K562 (cell line): Measurements from ENCODE around the gene B2M. TPM values are rescaled to one million over a fixed set of nuclear protein-coding genes. Genes with fewer than 3 reads are reported as not detected.

Experiments
- AFF4 ChIP-seq: sonication (generic); formaldehyde crosslinking; IDR thresholded peaks from 2 replicates; pipeline ENCODE4 v1.8.0; 2023; ENCODE audit warnings: mild to moderate bottlenecking, missing genetic modification reagents
- ASH1L ChIP-seq: fragments of 450-650 bp; IDR thresholded peaks from 2 replicates; pipeline ENCODE4 v1.6.1; 2018; ENCODE audit warnings: borderline replicate concordance, mild to moderate bottlenecking, low read depth; ENCODE audit not compliant: partially characterized antibody
- CEBPB ChIP-seq: fragments of 450-650 bp; IDR thresholded peaks from 2 replicates; pipeline ENCODE4 v1.6.1; 2016; ENCODE audit warnings: missing genetic modification characterization, missing compliant biosample characterization
- CTBP1 ChIP-seq: fragments of 450-650 bp; IDR thresholded peaks from 2 replicates; pipeline ENCODE4 v1.6.1; 2016; ENCODE audit warnings: borderline replicate concordance
- HBP1 ChIP-seq: fragments of 450-650 bp; formaldehyde crosslinking; IDR thresholded peaks from 2 replicates; pipeline ENCODE4 v1.4.0; 2022; ENCODE audit warnings: missing genetic modification characterization
- HDAC1 ChIP-seq, 2 experiments: fragments of 450-650 bp; IDR thresholded peaks; 2 replicates each; pipeline ENCODE4 v1.6.1; 2016 to 2017; ENCODE audit warnings: inconsistent platforms in 1 of 2, mild to moderate bottlenecking in 1 of 2, moderate library complexity in 1 of 2
- HOXB6 ChIP-seq: fragments of 250-450 bp; sonication (Bioruptor Pico); IDR thresholded peaks from 2 replicates; pipeline ENCODE4 v1.5.1; 2022; ENCODE audit warnings: mild to moderate bottlenecking, borderline replicate concordance
- L3MBTL2 ChIP-seq: fragments of 450-650 bp; IDR thresholded peaks from 2 replicates; pipeline ENCODE4 v1.6.1; 2016; ENCODE audit warnings: mild to moderate bottlenecking, moderate library complexity
- PHTF2 ChIP-seq: fragments of 250-450 bp; sonication (Bioruptor Pico); IDR thresholded peaks from 2 replicates; pipeline ENCODE4 v1.5.0; 2021; ENCODE audit warnings: mild to moderate bottlenecking
- SMC3 ChIP-seq: conservative IDR thresholded peaks from 2 replicates; pipeline ENCODE4 v1.6.1; 2011; ENCODE audit warnings: low read depth, low read length, improper control_type of control experiment; ENCODE audit not compliant: insufficient read depth
- YBX1 ChIP-seq: fragments of 450-650 bp; IDR thresholded peaks from 2 replicates; pipeline ENCODE4 v1.7.1; 2016; ENCODE audit warnings: mild to moderate bottlenecking
- ZNF324 ChIP-seq: fragments of 250-450 bp; sonication (Bioruptor Pico); IDR thresholded peaks from 2 replicates; pipeline ENCODE4 v1.4.0; 2020; ENCODE audit warnings: mild to moderate bottlenecking
- polyA plus RNA-seq, 8 experiments: library from polyadenylated mRNA; depleted of rRNA in 4 of 8; stranded (reverse) in 5 of 8; unstranded in 3 of 8; fragments of >200 nt; fragmentation: Nextera tagmentation in 2 of 8; fragmentation: Illumina TruSeq in 1 of 8; extraction: Ambion mirVana in 2 of 8; extraction: Trizol in 1 of 8; gene quantifications; 2 replicates each; pipeline versions ENCODE4 v1.2.1 to v1.2.3, GENCODE V29; 2011 to 2014; ENCODE audit warnings: inconsistent platforms in 1 of 8, missing spikeins in 1 of 8
- total RNA-seq, 7 experiments: library from RNA; depleted of rRNA in 6 of 7; stranded (reverse); fragments of >200 nt in 6 of 7; fragmentation: Illumina TruSeq in 2 of 7; extraction: Trizol in 2 of 7; gene quantifications; 2 replicates each; pipeline versions ENCODE4 v1.2.1 to v1.2.3, GENCODE V29; 2011 to 2021; ENCODE audit warnings: low replicate concordance in 1 of 7
- TF ChIP-seq, protein P1 (sequence below): fragments of 250-450 bp; sonication (Bioruptor Pico); IDR thresholded peaks from 2 replicates; pipeline ENCODE4 v1.8.0; 2022; ENCODE audit warnings: inconsistent platforms
- TF ChIP-seq, protein P2 (sequence below): fragments of 150-350 bp; conservative IDR thresholded peaks from 2 replicates; pipeline ENCODE4 v1.6.1; 2014; ENCODE audit warnings: low read length
- TF ChIP-seq, protein P3 (sequence below): fragments of 450-650 bp; formaldehyde crosslinking; IDR thresholded peaks from 2 replicates; pipeline ENCODE4 v1.4.0; 2020; ENCODE audit warnings: mild to moderate bottlenecking, moderate library complexity

The B2M gene
- total and polyA plus RNA-seq, 9 of the 15 experiments (the other 6 are each of a cell fraction or from before 2014, with no cell fraction given): 460 to 3,138 (median 1,032) TPM

DNA sequence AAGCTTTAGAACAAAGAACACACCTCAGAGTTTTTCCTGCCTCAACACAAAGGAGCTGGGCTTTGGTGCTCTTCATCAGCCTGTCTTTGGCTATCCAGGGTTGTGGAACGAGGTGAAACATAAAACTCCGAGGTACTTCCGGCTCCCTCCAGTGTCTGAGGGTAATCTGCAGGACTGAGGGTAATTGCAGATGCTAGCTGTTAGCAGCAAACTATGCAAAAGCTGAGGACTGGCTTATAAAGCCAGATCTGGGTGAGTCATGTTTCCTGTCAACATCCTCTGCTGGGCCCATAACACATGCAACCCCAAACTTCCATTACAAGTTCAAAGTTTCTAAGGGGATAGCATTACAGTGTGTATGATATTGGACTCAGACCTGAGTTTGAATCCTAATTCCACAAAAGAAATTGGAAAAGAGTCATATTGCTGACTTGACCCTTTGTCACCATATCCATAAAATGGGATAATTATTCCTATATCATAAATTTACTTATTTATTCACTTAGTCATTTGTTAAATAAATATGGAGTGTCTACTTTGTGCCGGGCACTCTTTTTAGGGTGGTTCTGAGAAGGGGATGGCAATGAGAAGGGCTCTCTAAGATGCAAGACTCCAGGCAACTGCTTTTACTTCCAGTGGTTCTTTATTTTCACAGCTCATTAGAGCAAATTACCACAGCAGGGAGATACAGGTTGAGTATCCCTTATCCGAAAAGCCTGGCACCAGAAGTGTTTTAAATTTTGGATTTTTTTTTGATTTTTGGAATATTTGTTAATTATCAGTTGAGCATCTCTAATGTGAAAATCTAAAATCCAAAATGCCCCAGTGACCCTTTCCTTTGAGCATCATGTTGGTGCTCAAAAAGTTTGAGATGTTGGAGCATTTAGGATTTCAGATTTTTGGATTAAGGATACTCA is 15.5 kb downstream of the B2M start (continued):
- peak; percentile 53 for TF ChIP-seq L3MBTL2
- TF ChIP-seq HBP1: peak; percentile 99
- peak; percentile 29; the same call in 1 of the 2 replicates for TF ChIP-seq AFF4 (CRISPR knock-in tag)
- TF ChIP-seq CEBPB (tag): peak; percentile 25
- no peak for TF ChIP-seq YBX1
- TF ChIP-seq PHTF2 (CRISPR knock-in tag): no peak
- TF ChIP-seq SMC3: no peak
- TF ChIP-seq CTBP1: peak; percentile 50; the same call in 1 of the 2 replicates
- no peak for TF ChIP-seq ASH1L
- peak; percentile 86; the same call in 1 of the 2 replicates for TF ChIP-seq HOXB6
- 0 out of 4 replicates have a peak, but pooled peaks of 1 of the 2 experiments have one; percentile 38 for TF ChIP-seq HDAC1 (IDR thresholded peaks at IDR 0.05)
- TF ChIP-seq, protein P1, sequence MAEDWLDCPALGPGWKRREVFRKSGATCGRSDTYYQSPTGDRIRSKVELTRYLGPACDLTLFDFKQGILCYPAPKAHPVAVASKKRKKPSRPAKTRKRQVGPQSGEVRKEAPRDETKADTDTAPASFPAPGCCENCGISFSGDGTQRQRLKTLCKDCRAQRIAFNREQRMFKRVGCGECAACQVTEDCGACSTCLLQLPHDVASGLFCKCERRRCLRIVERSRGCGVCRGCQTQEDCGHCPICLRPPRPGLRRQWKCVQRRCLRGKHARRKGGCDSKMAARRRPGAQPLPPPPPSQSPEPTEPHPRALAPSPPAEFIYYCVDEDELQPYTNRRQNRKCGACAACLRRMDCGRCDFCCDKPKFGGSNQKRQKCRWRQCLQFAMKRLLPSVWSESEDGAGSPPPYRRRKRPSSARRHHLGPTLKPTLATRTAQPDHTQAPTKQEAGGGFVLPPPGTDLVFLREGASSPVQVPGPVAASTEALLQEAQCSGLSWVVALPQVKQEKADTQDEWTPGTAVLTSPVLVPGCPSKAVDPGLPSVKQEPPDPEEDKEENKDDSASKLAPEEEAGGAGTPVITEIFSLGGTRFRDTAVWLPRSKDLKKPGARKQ (CRISPR knock-in tag): no peak
- TF ChIP-seq, protein P2, sequence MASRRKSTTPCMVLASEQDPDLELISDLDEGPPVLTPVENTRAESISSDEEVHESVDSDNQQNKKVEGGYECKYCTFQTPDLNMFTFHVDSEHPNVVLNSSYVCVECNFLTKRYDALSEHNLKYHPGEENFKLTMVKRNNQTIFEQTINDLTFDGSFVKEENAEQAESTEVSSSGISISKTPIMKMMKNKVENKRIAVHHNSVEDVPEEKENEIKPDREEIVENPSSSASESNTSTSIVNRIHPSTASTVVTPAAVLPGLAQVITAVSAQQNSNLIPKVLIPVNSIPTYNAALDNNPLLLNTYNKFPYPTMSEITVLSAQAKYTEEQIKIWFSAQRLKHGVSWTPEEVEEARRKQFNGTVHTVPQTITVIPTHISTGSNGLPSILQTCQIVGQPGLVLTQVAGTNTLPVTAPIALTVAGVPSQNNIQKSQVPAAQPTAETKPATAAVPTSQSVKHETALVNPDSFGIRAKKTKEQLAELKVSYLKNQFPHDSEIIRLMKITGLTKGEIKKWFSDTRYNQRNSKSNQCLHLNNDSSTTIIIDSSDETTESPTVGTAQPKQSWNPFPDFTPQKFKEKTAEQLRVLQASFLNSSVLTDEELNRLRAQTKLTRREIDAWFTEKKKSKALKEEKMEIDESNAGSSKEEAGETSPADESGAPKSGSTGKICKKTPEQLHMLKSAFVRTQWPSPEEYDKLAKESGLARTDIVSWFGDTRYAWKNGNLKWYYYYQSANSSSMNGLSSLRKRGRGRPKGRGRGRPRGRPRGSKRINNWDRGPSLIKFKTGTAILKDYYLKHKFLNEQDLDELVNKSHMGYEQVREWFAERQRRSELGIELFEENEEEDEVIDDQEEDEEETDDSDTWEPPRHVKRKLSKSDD: 0 out of 2 replicates have a peak, but pooled peaks have one; percentile 26
- TF ChIP-seq ZNF324: no peak
- TF ChIP-seq, protein P3, sequence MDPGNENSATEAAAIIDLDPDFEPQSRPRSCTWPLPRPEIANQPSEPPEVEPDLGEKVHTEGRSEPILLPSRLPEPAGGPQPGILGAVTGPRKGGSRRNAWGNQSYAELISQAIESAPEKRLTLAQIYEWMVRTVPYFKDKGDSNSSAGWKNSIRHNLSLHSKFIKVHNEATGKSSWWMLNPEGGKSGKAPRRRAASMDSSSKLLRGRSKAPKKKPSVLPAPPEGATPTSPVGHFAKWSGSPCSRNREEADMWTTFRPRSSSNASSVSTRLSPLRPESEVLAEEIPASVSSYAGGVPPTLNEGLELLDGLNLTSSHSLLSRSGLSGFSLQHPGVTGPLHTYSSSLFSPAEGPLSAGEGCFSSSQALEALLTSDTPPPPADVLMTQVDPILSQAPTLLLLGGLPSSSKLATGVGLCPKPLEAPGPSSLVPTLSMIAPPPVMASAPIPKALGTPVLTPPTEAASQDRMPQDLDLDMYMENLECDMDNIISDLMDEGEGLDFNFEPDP (CRISPR knock-in tag): 0 out of 2 replicates have a peak, but pooled peaks have one; percentile 21
